DND-41 (cell line): ENCODE measurements around the gene WTAP.
A peak's percentile ranks its signal among the peaks of the same experiment; 100 is the strongest.
"Not testable (repeated sequence)": the region's sequence is repeated elsewhere in the genome, so short reads cannot be mapped to it uniquely, and the experiment has no call there.

Source experiments
- ATAC-seq: fragments of 200-7000 bp; cut with Tn5 transposase; 3 replicates; pipeline ENCODE4 v1.9.1; 2021; ENCODE audit warnings: low read depth; ENCODE audit not compliant: insufficient read depth
- DNase-seq: peaks from one replicate; pipeline ENCODE4 v3.0.0-alpha.2; 2020
- H2AFZ ChIP-seq: 2 replicates; pipeline ENCODE4 v1.6.0; 2012; ENCODE audit warnings: low read depth, low read length
- H3K27ac ChIP-seq: 2 replicates; pipeline ENCODE4 v1.5.1; 2012; ENCODE audit warnings: low read length, inconsistent platforms
- H3K27me3 ChIP-seq: fragments of 200-600 bp; sonication (generic); 2 replicates; pipeline ENCODE4 v1.6.0; 2012; ENCODE audit warnings: low read length, mild to moderate bottlenecking, inconsistent platforms; ENCODE audit not compliant: insufficient read depth, poor library complexity
- H3K36me3 ChIP-seq: 2 replicates; pipeline ENCODE4 v1.5.1; 2012; ENCODE audit warnings: low read length, inconsistent platforms; ENCODE audit not compliant: insufficient read depth
- H3K4me1 ChIP-seq: 2 replicates; pipeline ENCODE4 v1.5.1; 2012; ENCODE audit warnings: mild to moderate bottlenecking, low read length; ENCODE audit not compliant: insufficient read depth
- H3K4me2 ChIP-seq: 2 replicates; pipeline ENCODE4 v1.6.0; 2012; ENCODE audit warnings: mild to moderate bottlenecking, moderate library complexity, low read length, inconsistent platforms; ENCODE audit not compliant: insufficient read depth
- H3K4me3 ChIP-seq, 2 experiments: fragments of 200-600 bp in 1 of 2; shearing (Covaris generic) in 1 of 2; 2 replicates each; pipeline ENCODE4 v1.5.1; 2012 to 2016; ENCODE audit warnings: inconsistent platforms in 2 of 2, low read length in 2 of 2, mild to moderate bottlenecking in 2 of 2, low read depth in 1 of 2, moderate library complexity in 1 of 2
- H3K79me2 ChIP-seq: 2 replicates; pipeline ENCODE4 v1.6.0; 2012; ENCODE audit warnings: low read length, inconsistent platforms; ENCODE audit not compliant: insufficient read depth
- H3K9ac ChIP-seq: 2 replicates; pipeline ENCODE4 v1.6.0; 2012; ENCODE audit warnings: low read depth, mild to moderate bottlenecking, inconsistent platforms, low read length, moderate library complexity
- H3K9me3 ChIP-seq: 2 replicates; pipeline ENCODE4 v1.5.1; 2012; ENCODE audit warnings: low read length, moderate library complexity, mild to moderate bottlenecking, inconsistent platforms; ENCODE audit not compliant: insufficient read depth, severe bottlenecking
- H4K20me1 ChIP-seq: 2 replicates; pipeline ENCODE4 v1.6.0; 2012; ENCODE audit warnings: low read length; ENCODE audit not compliant: insufficient read depth
- CTCF ChIP-seq: IDR thresholded peaks from 2 replicates; pipeline ENCODE4 v1.5.1; 2012; ENCODE audit warnings: borderline replicate concordance, low read length, moderate library complexity, mild to moderate bottlenecking; ENCODE audit not compliant: poor library complexity, severe bottlenecking; ENCODE audit errors: extremely low read depth
- EZH2 ChIP-seq: IDR thresholded peaks from 3 replicates; pipeline ENCODE4 v1.6.1; 2012; ENCODE audit warnings: borderline replicate concordance, low read depth, mild to moderate bottlenecking, moderate library complexity, low read length, inconsistent platforms; ENCODE audit not compliant: severe bottlenecking

The WTAP gene

GRCh38 chr6:159790149-159790955 is 63.0 kb downstream of the WTAP start, which contains the start of gene MRPL18:
TSS of gene MRPL18 (plus strand) at chr6:159790467. CDS start at chr6:159790588, 121 bp downstream.
- peaks cover 84% of the 10 kb centered on the region for H3K36me3 ChIP-seq
- H3K4me3 ChIP-seq, result peak within 1 kb of the TSS; percentile 94 to 97
- H3K4me2 ChIP-seq, result peak within 1 kb of the TSS; percentile 97
- peak; percentile 88 for ATAC-seq
- peak within 1 kb of the TSS; percentile 94 for H3K9ac ChIP-seq
- H3K27ac ChIP-seq, result peak within 1 kb of the TSS; percentile 95
- peak; percentile 95 for DNase-seq
- no peaks in the 10 kb centered on the region for H3K9me3 ChIP-seq
- peaks cover 58% of the 10 kb centered on the region for H3K4me1 ChIP-seq
- H4K20me1 ChIP-seq, result peaks cover 46% of the 10 kb centered on the region
- no peaks in the 10 kb centered on the region for H3K27me3 ChIP-seq
- H3K79me2 ChIP-seq, result peaks cover 91% of the 10 kb centered on the region
- peak within 1 kb of the TSS; percentile 85 for H2AFZ ChIP-seq
- no peak for TF ChIP-seq CTCF
- no peak for TF ChIP-seq EZH2

DNA sequence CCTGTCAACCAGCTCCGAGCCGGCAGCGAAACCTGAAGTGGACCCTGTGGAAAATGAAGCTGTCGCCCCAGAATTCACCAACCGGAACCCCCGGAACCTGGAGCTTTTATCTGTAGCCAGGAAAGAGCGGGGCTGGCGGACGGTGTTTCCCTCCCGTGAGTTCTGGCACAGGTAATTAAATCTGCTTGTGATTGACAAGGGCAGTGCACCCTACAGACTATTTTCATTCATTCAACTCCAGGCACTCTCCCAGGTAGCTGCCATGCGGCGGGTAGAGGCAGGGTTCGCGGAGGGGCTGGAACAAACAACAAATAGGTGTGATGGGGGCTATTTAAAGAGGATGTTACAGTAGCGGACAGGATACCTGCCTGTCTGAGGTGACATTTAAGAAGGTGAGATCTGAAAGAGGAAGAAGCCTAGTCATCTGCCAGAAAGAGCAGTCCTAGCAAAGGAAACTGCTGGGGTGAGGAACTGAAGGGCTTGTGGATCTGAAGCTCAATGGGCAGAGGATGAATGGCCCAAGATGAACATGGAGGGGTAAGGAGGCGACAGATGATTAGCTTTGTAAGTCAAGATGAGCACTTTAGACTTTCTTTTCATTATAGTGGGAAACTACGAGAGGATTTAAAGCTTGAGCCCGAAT is 63.8 kb downstream of the WTAP start:
- no peak for DNase-seq
- H3K79me2 ChIP-seq, result peaks cover 86% of the 10 kb centered on the region

GRCh38 chr6:159794976-159795375 is 67.7 kb downstream of the WTAP start:
- peaks cover 54% of the 10 kb centered on the region for H3K79me2 ChIP-seq
- peaks cover 29% of the 10 kb centered on the region for H3K4me1 ChIP-seq
- H2AFZ ChIP-seq, ATAC-seq, H3K9ac ChIP-seq, H3K27ac ChIP-seq, DNase-seq, H3K4me3 ChIP-seq, H3K27me3 ChIP-seq, H3K4me2 ChIP-seq, H3K9me3 ChIP-seq: not testable (repeated sequence)
- H4K20me1 ChIP-seq, result peaks cover 23% of the 10 kb centered on the region; the same call in 1 of the 2 replicates
- H3K36me3 ChIP-seq, result peaks cover 85% of the 10 kb centered on the region

More for the DNA sequence above, 63.8 kb downstream of the WTAP start:
- ATAC-seq, result no peak
- Histone ChIP-seq H3K9me3 (no peaks in the 10 kb centered on the region), H4K20me1 (peaks cover 41% of the 10 kb centered on the region), H3K4me1 (peaks cover 52% of the 10 kb centered on the region), H3K4me2 (peak overlapping the region; percentile 97), H2AFZ (peak overlapping the region; percentile 85), H3K4me3 (peak overlapping the region; percentile 94 to 97), H3K36me3 (peaks cover 80% of the 10 kb centered on the region), H3K27ac (peak overlapping the region; percentile 88), H3K27me3 (no peaks in the 10 kb centered on the region), H3K9ac (peak overlapping the region; percentile 94)
- no peak for TF ChIP-seq EZH2
- no peak for TF ChIP-seq CTCF

DNA sequence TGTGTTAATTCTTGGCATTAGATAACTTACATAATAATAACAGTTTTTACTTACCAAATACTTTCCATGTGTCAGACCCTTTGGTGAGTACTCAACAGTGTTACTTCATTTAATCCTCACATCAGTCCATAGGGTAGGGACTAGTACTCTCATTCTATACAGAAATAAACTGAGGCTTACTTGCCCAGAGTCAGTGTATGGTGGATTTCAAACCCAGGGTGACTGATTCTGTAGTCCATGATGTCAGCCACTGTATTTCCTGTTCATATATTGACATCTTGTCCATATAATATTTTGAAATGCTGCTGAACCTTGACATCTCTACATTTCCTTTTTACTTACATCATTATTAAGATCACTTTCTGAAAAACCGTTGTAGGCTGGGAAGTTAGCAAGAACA is 70.2 kb downstream of the WTAP start:
- H3K4me1 ChIP-seq, result peaks cover 9% of the 10 kb centered on the region
- peaks cover 29% of the 10 kb centered on the region for H3K79me2 ChIP-seq
- ATAC-seq (no peak), DNase-seq (no peak)
- H3K9me3 ChIP-seq, result no peaks in the 10 kb centered on the region
- no peak overlapping the region for H3K4me3 ChIP-seq
- no peaks in the 10 kb centered on the region for H3K27me3 ChIP-seq
- H2AFZ ChIP-seq, result no peak overlapping the region
- no peak overlapping the region for H3K9ac ChIP-seq
- no peak for TF ChIP-seq EZH2
- no peak for TF ChIP-seq CTCF
- H3K4me2 ChIP-seq, result no peak overlapping the region
- H4K20me1 ChIP-seq, result peaks cover 13% of the 10 kb centered on the region; the same call in 1 of the 2 replicates
- H3K36me3 ChIP-seq, result peaks cover 64% of the 10 kb centered on the region
- no peak overlapping the region for H3K27ac ChIP-seq
